Stomach (tissue), 9 donors: ENCODE results near the gene ABLIM3. TPM values are rescaled to one million over a fixed set of nuclear protein-coding genes. Genes with fewer than 3 reads are reported as not detected.

Experiments used
- DNase-seq, 2 donors: peaks; one replicate each; pipeline versions ENCODE4 v3.0.0 to v3.0.0-alpha.2; 2013 to 2019
- H3K27ac ChIP-seq, 5 donors: fragments of 200-600 bp in 4 of 5; sonication (generic) in 4 of 5; one replicate each; pipeline ENCODE4 v1.5.1; 2013 to 2019; ENCODE audit warnings: mild to moderate bottlenecking in 1 of 5, moderate library complexity in 1 of 5
- H3K27me3 ChIP-seq, 3 donors: fragments of 200-600 bp; sonication (generic); one replicate each; pipeline ENCODE4 v1.5.1; 2017 to 2019; ENCODE audit warnings: mixed run types in 1 of 3
- H3K36me3 ChIP-seq, 4 donors: fragments of 200-600 bp; sonication (generic); 1 replicate in 3 of 4; 2 replicates in 1 of 4; pipeline ENCODE4 v1.5.1; 2016 to 2019
- H3K4me1 ChIP-seq, 4 donors: fragments of 200-600 bp; sonication (generic); one replicate each; pipeline ENCODE4 v1.5.1; 2016 to 2019
- H3K4me3 ChIP-seq, 4 donors: fragments of 200-600 bp; sonication (generic) in 3 of 4; one replicate each; pipeline ENCODE4 v1.5.1; 2016 to 2019; ENCODE audit warnings: mild to moderate bottlenecking in 1 of 4
- H3K9me3 ChIP-seq, 4 donors: fragments of 200-600 bp; sonication (generic); one replicate each; pipeline ENCODE4 v1.5.1; 2016 to 2019
- CTCF ChIP-seq, 7 experiments: fragments of 450-650 bp in 4 of 7; fragments of 200-600 bp in 3 of 7; sonication (generic) in 3 of 7; IDR thresholded peaks; one replicate each; pipeline ENCODE4 v1.5.1; 2016 to 2019; ENCODE audit warnings: antibody characterized with exemption in 7 of 7, control low read depth in 2 of 7, mild to moderate bottlenecking in 1 of 7
- EP300 ChIP-seq: sonication (generic); formaldehyde crosslinking; IDR thresholded peaks from one replicate; pipeline ENCODE4 v1.6.1; 2017; ENCODE audit warnings: antibody characterized with exemption
- POLR2A ChIP-seq, 4 donors: fragments of 450-650 bp; IDR thresholded peaks; one replicate each; pipeline ENCODE4 v1.6.1; 2016; ENCODE audit warnings: antibody characterized with exemption in 4 of 4, control low read depth in 2 of 4, mild to moderate bottlenecking in 1 of 4, moderate library complexity in 1 of 4
- POLR2AphosphoS5 ChIP-seq, 3 donors: sonication (generic); formaldehyde crosslinking; IDR thresholded peaks; one replicate each; pipeline ENCODE4 v1.6.1; 2016; ENCODE audit warnings: antibody characterized with exemption in 3 of 3
- WGBS, 5 donors: extraction: QIAGEN DNeasy Blood & Tissue Kit in 3 of 5; methylation state at CpG; one replicate each; pipeline versions ENCODE4 v1.1.5 to v1.1.7; 2013 to 2018; 5-methylcytosine and 5-hydroxymethylcytosine counted together
- intact Hi-C: fragments of 100-400 bp; cut with DNase I; formaldehyde crosslinking; loops from one replicate; pipeline ENCODE4 v1.15.1; 2023; ENCODE audit warnings: low total_unique reads
- polyA plus RNA-seq, 3 donors: library from polyadenylated mRNA; stranded (reverse); fragments of 200-250 nt; gene quantifications; one replicate each; pipeline ENCODE4 v1.2.3, GENCODE V29; 2013
- total RNA-seq, 5 donors: library from RNA; depleted of rRNA; stranded (reverse); fragments of >200 nt; gene quantifications; one replicate each; pipeline versions ENCODE4 v1.1.0 to v1.2.3, GENCODE V29; 2014 to 2016
- donor health status: healthy with polysubstance abuse.
- donor health status: Bipolar disorder and iron deficiency.
- donor health status: healthy.

Gene ABLIM3
- total and polyA plus RNA-seq, 8 donors, result 4.6 to 21.4 (median 10.3) TPM

DNA sequence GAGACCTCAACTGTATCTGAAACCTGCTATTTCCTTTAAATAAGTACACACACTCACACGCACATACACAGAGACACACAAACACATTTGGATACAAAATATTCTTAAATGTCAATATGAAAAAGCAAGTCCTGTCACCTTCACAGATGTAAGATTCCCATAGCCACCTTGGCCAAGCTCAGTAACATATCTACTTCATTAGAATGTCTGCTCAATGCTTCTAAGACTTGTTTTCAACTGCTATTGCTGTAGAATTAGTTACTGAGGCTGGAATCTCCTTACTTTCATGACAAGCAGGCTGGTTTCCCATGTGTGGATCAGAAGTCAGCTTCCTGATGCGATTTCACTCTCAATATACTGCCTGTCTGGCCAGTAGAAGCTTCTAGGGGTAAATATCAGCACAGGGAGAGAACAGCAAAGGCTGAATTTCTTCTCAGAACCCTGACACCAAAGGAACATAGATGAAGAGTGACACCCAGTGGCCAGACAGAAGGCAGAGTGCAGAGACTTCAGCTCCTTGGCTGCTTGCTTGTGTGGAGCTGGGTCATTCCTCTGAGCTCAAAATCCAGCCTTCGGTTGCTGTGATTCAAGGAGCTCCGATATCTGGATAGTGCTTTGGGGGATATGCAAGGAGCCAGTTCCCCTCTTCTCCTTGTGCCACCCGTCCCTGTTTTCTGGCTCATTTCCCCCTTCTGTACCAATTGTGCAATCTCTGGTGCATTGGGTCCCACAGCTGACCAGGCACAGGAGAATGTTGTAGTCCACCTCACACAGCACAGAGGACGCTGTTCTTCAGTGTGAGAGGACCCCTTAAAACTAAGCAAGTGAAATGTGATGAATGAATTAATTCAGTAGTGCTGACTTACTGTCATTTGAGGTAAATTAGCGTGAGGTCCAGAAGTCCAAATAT, 26.6 kb upstream of the ABLIM3 start:
- WGBS, 5 donors, result 32 to 41% (median 39%) methylated on average over 7 of the region's 7 CpGs

GRCh38 chr5:149117970-149118369, 23.3 kb upstream of the ABLIM3 start:
- DNase-seq, result no peak
- intact Hi-C loops, result loop anchor here (10.0 kb wide), 1 partner anchor 383 kb away; no protein-coding TSS in a partner anchor
- Histone ChIP-seq H3K27me3 (no peaks in the 10 kb centered on the region), H3K36me3 (no peaks in the 10 kb centered on the region), H3K27ac (no peak overlapping the region), H3K9me3 (no peaks in the 10 kb centered on the region), H3K4me1 (peaks cover 0 to 6% (median 0%) of the 10 kb centered on the region in 4 donors), H3K4me3 (no peak overlapping the region)
- no peak for TF ChIP-seq POLR2A (IDR thresholded peaks at IDR 0.05)
- TF ChIP-seq POLR2AphosphoS5 (IDR thresholded peaks at IDR 0.05), result no peak
- TF ChIP-seq CTCF (IDR thresholded peaks at IDR 0.05), result no peak
- TF ChIP-seq EP300, result no peak
- WGBS, 5 donors, result 55 to 87% (median 82%) methylated on average over 1 of the region's 1 CpG

More for the DNA sequence above, 26.6 kb upstream of the ABLIM3 start:
- TF ChIP-seq POLR2AphosphoS5 (IDR thresholded peaks at IDR 0.05) (peak in 1 of 3 donors; percentile 25), CTCF (IDR thresholded peaks at IDR 0.05) (peak in 5 of 7 experiments; percentile 52 to 70 (median 63)), POLR2A (IDR thresholded peaks at IDR 0.05) (no peak)
- intact Hi-C loops, result loop anchor here (10.0 kb wide), 1 partner anchor 380 kb away; no protein-coding TSS in a partner anchor
- Histone ChIP-seq H3K9me3 (no peaks in the 10 kb centered on the region), H3K27me3 (no peaks in the 10 kb centered on the region), H3K4me3 (no peak overlapping the region), H3K27ac (no peak overlapping the region), H3K36me3 (no peaks in the 10 kb centered on the region), H3K4me1 (peaks cover 0 to 6% (median 0%) of the 10 kb centered on the region in 4 donors)
- DNase-seq, result peak; percentile 57 to 90

- Histone ChIP-seq H3K27ac (no peak overlapping the region), H3K4me3 (no peak overlapping the region), H3K27me3 (no peaks in the 10 kb centered on the region), H3K9me3 (peaks cover 0 to 4% (median 0%) of the 10 kb centered on the region in 4 donors), H3K4me1 (peaks cover 0 to 6% (median 0%) of the 10 kb centered on the region in 4 donors), H3K36me3 (no peaks in the 10 kb centered on the region)
- intact Hi-C loops, result loop anchor here (10.0 kb wide), 1 partner anchor 384 kb away; no protein-coding TSS in a partner anchor
- DNase-seq, result no peak
- no peak for TF ChIP-seq POLR2A (IDR thresholded peaks at IDR 0.05)
These were observed 22.8 kb upstream of the ABLIM3 start for GRCh38 chr5:149118463-149118862.

DNA sequence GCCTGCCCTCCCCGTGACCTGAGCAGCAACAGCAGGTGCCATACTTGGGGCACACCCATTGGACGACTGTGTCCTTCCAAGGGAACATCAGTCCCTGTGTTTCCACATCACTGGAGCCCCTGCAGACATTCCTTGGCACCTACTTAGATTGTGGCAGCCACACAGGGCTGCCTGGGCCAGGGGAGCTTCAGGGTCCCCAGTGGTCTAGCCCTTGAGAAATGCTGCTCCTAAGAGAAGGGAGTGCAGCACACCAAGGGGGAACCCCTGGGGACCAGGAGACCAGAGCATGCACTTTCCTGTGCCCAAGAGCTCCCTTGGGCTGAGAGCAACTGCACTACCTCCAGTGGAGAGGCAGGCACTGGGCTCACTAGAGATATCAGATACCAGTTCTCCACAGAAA, 20.1 kb upstream of the ABLIM3 start:
- 51 to 78% (median 55%) methylated on average over 1 to 2 of the region's 2 CpGs for WGBS, 5 donors
- Histone ChIP-seq H3K36me3 (no peaks in the 10 kb centered on the region), H3K27me3 (no peaks in the 10 kb centered on the region), H3K4me1 (no peaks in the 10 kb centered on the region), H3K4me3 (no peak overlapping the region), H3K27ac (no peak overlapping the region), H3K9me3 (peaks cover 0 to 4% (median 0%) of the 10 kb centered on the region in 4 donors)
- no peak for DNase-seq
- TF ChIP-seq POLR2AphosphoS5 (IDR thresholded peaks at IDR 0.05), result no peak
- TF ChIP-seq CTCF (IDR thresholded peaks at IDR 0.05), result no peak
- TF ChIP-seq EP300, result no peak
- TF ChIP-seq POLR2A (IDR thresholded peaks at IDR 0.05), result no peak
- intact Hi-C loops, result no loop called here
